ENCODE measurements around the gene LRIG1.

DNA sequence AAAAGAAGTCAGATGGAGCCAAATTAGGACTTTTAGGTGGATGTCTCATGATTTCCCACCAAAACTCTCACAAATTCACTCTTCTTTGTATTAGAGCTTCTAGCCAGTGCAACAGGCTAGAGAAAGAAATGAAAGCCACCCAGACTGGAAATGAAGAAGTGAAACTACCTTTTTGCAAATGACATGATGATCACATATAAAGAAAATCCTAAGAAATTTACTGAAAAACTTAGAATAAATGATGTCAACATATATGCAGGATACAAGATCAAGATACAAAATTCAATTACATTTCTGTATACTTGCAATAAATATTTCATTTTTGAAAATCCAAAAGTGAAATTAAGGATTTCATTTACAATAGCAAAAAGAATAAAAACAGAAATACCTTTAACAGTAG is 110.8 kb downstream of the LRIG1 start:
- TF ChIP-seq, protein P1, sequence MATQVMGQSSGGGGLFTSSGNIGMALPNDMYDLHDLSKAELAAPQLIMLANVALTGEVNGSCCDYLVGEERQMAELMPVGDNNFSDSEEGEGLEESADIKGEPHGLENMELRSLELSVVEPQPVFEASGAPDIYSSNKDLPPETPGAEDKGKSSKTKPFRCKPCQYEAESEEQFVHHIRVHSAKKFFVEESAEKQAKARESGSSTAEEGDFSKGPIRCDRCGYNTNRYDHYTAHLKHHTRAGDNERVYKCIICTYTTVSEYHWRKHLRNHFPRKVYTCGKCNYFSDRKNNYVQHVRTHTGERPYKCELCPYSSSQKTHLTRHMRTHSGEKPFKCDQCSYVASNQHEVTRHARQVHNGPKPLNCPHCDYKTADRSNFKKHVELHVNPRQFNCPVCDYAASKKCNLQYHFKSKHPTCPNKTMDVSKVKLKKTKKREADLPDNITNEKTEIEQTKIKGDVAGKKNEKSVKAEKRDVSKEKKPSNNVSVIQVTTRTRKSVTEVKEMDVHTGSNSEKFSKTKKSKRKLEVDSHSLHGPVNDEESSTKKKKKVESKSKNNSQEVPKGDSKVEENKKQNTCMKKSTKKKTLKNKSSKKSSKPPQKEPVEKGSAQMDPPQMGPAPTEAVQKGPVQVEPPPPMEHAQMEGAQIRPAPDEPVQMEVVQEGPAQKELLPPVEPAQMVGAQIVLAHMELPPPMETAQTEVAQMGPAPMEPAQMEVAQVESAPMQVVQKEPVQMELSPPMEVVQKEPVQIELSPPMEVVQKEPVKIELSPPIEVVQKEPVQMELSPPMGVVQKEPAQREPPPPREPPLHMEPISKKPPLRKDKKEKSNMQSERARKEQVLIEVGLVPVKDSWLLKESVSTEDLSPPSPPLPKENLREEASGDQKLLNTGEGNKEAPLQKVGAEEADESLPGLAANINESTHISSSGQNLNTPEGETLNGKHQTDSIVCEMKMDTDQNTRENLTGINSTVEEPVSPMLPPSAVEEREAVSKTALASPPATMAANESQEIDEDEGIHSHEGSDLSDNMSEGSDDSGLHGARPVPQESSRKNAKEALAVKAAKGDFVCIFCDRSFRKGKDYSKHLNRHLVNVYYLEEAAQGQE (IDR thresholded peaks at IDR 0.05; ENCODE audit: insufficient read depth in 1 of 2, low read depth in 2 of 2, low read length in 1 of 2): no peak
- TF ChIP-seq, protein P2, sequence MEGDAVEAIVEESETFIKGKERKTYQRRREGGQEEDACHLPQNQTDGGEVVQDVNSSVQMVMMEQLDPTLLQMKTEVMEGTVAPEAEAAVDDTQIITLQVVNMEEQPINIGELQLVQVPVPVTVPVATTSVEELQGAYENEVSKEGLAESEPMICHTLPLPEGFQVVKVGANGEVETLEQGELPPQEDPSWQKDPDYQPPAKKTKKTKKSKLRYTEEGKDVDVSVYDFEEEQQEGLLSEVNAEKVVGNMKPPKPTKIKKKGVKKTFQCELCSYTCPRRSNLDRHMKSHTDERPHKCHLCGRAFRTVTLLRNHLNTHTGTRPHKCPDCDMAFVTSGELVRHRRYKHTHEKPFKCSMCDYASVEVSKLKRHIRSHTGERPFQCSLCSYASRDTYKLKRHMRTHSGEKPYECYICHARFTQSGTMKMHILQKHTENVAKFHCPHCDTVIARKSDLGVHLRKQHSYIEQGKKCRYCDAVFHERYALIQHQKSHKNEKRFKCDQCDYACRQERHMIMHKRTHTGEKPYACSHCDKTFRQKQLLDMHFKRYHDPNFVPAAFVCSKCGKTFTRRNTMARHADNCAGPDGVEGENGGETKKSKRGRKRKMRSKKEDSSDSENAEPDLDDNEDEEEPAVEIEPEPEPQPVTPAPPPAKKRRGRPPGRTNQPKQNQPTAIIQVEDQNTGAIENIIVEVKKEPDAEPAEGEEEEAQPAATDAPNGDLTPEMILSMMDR (IDR thresholded peaks at IDR 0.05): no peak
- TF ChIP-seq POLR2AphosphoS5 (IDR thresholded peaks at IDR 0.05; ENCODE audit: low read depth, low read length): no peak
- no peak for TF ChIP-seq SIN3A (IDR thresholded peaks at IDR 0.05; ENCODE audit: borderline replicate concordance, insufficient read depth, low read depth, low read length)

All from Panc1 (cell line).